CD4-positive, alpha-beta T cell treated with Interleukin-17A for 4 hours (primary cell): Measurements from ENCODE around the gene POLDIP2.

Source experiments
- DNase-seq: peaks from one replicate; pipeline ENCODE4 v3.0.0-alpha.2; 2020; ENCODE audit warnings: mixed read lengths

POLDIP2 gene, protein sequence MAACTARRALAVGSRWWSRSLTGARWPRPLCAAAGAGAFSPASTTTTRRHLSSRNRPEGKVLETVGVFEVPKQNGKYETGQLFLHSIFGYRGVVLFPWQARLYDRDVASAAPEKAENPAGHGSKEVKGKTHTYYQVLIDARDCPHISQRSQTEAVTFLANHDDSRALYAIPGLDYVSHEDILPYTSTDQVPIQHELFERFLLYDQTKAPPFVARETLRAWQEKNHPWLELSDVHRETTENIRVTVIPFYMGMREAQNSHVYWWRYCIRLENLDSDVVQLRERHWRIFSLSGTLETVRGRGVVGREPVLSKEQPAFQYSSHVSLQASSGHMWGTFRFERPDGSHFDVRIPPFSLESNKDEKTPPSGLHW

DNA sequence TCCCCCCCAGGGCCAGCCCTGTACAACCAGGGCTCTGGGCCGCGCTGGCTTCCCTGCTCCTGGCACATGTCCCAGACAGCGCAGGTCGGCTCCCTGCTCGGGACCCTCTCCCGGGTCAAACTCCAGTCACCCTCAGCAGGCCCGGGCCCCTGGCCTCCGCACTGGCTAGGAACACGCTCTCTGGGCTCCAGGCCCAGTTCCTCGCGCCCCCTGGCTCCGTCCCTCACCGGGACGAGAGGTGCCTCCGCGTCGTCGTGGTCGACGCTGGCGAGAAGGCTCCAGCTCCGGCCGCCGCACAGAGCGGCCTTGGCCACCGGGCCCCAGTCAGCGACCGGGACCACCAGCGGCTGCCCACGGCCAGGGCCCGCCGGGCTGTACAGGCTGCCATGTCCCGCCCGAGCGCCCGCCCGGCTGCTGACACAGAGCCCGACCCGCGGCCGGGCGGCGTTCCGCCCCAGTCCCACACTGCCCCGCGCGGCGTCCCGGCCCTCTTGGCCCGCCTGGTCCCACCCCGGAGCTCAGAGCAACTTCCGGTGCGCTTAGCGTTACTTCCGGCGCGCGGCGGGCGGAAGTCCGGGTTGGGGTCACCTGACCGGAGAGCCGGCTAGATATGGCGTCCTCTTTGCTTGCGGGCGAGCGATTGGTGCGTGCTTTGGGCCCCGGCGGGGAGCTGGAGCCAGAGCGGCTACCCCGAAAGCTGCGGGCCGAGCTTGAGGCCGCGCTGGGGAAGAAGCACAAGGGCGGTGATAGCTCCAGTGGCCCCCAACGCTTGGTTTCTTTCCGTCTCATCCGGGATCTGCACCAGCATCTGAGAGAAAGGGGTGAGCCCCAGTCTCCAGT lies at the start of gene POLDIP2:
TSS of gene POLDIP2 (minus strand) at position 467 of the 840 bp plus-strand sequence. CDS start at position 388, 79 bp downstream.
- peak; percentile 96 for DNase-seq

DNA sequence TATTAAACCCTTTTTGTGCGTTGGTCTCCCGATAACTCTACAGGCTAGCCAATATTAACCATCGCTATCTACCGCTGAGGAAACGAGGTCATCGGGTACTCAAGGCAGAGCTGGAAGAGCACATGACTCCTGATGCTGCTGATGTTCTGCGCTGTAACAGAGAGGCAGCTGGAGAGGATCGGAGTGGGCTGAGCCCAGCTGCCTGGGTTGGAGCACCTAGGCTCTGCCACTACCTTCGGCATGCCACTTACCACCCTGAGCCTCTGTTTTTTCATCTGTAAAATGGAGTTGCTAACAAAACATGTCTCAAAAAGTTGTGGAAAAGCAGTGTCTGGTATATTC lies 49.1 kb upstream of the POLDIP2 start:
- no peak for DNase-seq

DNA sequence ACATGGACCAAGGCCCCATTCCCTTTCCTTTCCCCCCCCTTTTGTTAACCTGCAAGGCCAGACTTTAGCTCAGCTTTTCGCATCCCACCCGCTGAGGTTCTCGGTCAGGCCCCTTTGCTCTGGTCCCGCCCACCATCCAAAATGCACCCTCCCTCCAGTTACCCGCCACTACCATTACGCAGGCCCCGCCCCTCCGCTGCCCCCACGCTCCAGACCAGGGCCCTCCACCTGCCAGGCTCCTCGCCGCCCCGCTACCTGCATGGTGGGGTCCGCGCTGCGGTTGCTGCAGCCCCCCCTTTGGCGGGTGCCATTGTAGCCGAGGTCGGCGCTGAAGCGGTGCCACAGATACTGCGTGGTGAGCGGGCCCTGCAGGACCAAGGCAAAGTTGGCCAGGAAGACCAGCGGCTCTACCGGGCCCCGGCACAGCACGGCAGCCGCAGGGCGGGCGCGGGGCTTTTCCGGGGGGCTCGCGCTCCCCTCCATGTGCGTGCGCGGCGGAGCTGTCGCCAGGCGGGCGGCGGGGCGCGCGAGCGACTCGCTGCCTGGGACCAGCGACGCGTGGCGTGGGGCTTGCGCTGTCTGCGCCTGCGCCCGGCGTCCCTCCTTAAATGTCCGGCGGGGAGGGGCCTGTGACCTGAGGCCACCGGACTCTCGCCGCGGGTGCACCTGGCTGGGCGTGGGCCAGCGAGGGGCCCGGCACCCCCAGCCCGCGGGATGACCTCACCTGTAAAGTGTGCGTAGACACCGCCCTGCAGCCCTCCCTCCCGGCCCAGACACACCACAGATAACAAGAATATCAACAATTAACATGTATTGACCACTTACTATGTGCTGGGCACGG lies 48.5 kb upstream of the POLDIP2 start, which contains the start of gene SLC46A1:
TSS of gene SLC46A1 (minus strand) at position 581 of the 841 bp plus-strand sequence. CDS start at position 483, 98 bp downstream.
- peak; percentile 59 for DNase-seq

DNA sequence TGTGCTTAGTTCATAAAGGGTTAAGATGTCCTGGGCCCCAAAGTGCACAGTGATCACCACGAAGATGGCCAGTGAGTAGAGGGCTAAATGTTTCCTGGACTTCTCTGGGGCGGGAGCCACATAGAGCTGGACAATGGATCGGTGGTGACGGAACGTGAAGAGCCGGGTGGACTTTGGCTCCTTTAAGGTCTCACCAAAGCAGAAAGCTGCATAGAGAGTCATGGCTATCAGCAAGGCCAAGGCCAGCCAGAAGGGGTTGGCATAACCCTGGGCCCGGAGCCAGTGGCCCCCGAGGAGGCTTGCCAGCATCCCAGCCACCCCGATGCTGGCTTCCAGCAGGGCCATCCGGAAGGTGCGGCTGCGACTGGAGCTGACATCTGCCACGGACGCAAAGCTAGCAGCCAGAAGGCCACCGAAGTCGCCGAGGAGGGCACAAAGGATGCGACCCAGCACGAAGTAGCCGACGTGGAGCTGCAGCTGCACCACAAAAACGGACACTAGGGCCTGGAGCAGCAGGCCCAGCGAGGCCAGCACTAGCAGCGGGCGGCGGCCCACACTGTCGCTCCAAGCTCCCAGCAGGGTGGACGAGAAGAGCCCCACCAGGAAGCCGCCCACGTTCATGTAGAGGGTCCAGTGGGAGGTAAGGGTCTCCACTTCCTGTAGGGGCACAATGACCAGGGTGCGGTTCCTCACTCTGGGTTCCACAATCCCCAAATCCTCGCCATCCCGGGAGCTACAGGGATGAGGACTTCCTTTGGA lies 47.7 kb upstream of the POLDIP2 start:
- DNase-seq: no peak

DNA sequence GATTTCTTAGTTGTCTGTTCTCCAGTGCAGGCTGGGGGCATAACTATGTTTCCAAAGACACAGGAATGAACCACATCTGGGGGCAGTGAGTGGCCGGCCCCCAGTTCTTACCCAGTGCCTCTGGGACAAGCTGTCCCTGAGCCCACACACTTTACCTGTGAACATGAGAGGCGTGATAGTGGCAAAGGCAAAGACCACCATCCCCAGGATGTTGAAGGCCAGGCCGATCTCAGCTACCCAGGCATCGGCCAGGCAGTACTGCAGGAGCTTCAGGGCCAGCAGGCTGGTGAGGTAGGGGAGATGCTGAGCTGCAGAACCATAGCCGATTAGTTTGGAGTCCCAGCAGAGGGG lies 47.1 kb upstream of the POLDIP2 start:
- DNase-seq: no peak

DNA sequence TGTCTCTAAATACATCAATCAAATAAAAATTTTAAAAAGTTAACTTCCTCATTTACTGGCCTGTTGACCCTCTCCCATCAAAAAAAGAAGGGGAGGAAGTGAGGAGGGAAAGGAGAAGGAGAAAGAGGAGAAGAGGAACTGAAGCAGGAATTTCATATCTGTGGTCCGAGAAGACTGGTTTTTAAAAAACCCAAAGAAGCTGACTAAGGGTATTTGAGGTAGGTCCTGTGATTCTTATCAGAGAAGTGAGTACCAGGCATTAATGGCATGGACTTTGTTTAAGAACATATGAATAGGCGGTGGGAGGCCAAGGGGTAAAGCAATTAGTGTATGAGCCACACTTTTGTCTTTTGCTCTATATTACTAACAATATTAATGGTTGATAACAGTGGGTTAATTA lies 46.7 kb upstream of the POLDIP2 start:
- no peak for DNase-seq

DNA sequence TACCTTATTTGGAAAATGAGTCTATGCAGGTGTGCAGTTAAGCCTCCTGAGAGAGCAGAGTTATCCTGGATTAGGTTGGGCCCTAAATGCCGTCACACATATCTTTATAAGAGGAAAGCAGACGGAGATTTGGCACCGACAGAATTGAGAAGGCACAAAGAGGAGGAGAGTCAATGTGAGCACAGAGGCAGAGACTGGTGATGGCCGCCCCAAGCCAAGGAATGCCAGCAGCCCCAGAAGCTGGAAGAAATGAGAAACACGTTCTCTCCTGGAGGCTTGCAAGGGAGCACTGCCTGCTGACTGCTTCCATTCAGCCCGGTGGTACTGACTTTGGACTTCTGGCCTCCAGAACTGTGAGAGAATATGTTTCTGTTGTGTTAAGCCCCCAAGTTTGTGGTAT lies 45.5 kb upstream of the POLDIP2 start:
- no peak for DNase-seq

DNA sequence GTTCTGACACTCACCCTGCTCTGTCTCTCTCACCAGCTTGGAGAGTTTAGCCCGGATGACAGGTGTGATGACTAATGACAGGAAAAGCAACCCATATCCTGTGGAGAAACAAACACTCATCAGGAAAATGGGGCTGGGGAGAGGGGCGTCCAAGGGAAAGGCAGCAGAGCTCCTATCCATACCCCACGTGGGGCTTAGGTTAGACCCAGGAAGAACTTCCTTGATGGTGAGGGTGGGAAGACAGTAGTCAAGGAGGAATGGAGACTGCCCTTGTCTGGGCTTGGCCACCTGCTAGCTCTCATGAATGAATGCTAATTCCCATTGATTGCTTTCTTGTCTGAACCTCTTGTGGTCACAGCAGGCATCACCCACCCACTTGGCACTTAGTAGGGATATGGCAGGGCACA lies 44.9 kb upstream of the POLDIP2 start:
- DNase-seq: no peak

DNA sequence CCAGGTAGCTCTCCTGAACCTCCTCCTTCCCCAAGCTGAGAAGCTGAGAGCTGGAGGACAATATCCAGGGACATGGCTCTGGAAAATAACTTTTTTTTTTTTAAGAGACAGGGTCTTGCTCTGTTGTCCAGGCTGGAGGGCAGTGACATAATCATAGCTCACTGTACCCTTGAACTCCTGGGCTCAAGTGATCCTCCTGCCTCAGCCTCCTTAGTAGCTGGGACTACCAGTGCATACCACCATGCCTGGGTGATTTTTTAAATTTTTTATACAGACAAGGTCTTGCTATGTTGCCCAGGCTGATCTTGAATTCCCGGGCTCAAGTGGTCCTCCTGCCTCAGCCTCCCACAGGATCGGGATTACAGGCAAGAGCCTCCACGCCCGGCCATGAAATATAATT lies 42.5 kb upstream of the POLDIP2 start:
- DNase-seq: no peak

DNA sequence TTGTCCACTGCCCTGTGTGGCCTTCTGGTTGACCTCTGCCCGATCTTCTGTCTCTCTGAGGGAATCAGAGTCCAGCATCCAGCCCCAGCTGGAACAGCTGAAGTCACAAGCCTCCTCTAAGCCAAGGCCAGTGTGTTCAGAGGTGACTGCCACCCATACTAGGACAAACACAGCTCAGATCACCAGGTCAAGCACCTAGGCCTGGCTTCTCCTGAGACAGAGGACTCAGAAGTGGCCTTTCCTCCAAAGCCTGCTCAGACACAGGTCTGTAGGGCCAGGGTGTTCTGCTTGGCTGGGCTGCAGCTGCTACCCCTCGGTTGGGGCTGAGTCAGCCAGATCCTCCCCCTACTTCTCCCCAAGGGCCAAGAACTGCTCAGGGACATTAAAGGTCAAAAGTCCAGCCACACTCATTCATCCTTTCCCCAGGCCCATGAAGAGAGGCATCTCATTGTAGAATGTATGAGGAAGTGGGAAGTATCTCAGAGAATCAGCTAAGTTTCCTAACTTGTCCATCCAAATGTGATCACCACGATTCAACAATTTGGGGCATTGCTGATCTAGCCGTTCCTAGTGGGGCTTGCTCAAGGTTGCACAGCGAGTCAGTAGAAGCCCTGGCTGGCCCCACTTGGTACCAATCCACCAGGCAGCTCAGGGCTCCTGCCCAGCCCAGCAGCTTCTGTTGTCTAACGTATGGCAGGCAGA lies 41.1 kb upstream of the POLDIP2 start:
- no peak for DNase-seq

DNA sequence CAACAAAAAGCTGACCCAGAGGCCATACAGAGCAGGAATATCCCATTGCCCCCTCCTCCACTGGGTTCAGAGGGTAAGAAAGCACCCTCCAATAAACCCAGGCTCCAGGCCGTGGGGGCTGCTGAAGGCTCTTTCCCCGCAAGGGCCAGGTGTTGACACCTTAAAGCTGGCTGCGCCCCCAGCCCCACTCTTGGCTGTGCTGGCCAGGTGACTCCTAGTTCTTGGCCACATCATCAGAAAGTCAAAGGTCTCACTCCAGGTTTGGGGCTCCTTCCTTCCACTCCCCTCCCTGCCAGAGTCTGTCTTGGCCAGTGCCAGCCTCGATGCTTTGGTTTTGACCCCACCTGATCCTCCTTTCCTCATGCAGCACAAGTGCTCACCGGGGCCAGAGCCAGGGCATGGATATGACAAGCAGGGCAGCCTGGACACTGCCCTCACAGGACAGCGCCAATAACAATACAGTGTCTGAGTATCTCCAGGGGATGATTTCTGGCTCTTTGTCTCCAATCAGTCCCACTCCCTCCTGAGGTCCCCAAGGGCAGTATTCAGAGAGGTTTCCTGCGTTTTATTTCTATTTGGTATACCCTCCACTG lies 40.5 kb upstream of the POLDIP2 start:
- no peak for DNase-seq

DNA sequence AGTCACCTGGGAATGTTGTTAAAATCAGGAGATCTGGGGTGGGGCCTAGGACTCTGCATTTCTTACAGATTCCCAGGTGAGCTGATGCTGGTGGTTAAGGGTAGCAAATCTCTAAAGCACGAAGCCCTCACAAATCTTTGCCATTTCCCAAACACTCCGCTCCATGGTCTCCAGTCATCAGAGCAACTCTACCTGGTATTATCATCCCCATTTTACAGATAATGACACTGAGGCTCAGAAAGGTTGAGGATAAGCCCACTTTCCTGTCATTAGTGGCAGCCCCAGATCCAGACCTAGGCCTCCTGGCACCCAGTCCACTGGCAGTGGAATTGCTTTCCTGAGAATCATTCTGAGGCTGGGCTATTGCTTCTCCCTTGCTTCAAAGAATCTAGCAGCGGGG lies 39.9 kb upstream of the POLDIP2 start:
- DNase-seq: no peak

DNA sequence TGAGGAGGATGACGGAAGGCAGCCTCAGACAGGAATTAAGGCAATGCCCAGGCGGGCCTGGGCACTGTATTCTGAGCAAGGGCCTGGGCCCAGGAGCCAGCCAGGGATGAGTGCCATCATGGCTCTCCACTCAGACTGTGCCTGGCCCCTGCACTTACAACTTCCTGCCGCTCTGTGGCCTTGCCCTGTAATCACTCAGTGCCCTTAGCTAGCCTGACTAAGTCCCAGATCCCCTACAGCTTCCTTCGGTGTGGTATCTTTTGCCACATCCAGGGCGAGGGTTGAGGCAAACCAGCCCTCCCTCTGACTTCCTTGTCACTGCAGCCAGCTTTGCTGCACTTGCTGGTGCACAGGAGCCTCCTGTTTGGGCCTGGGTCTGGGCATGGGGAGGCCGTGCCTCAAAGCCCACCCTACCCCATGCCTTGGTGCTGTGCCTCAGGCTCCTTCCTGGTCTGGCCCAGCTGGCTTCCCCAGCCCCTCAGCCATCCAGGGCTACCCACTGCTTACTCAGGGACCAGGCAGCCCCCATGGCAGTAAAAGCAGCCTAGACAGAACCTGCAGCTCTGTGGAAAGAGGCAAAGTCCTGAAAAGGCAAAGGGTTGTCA lies 39.4 kb upstream of the POLDIP2 start:
- DNase-seq: no peak

DNA sequence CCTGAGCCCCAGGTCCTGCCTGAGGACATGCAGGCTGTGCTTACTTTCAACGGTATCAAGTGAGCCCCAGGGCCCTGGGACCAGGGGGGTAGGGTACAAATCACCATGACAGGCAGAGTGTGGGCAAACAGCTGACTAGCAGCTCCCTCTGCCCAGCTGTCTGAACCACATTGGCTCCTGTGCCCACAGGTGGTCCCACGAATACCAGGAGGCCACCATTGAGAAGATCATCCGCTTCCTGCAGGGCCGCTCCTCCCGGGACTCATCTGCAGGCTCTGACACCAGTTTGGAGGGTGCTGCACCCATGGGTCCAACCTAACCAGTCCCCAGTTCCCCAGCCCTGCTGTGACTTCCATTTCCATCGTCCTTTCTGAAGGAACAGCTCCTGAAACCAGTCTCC lies 38.6 kb upstream of the POLDIP2 start:
- DNase-seq: no peak

DNA sequence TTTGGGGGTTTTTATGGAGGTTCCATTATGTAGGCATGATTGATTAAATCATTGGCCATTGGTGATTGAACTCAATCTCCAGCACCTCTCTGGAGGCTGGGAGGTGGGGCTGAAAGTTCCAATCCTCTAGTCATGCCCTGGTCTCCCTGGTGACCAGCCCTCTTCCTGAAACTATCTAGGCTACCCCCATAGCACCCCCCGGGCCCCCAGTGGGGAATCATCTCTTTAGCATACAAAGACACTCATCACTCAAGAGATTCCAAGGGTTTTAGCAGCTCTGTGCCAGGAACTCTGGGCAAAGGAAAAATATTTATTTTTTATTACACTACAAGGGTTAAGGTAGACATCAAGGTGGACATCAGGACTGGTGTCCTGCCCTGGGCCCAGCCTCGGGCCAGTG lies 38.1 kb upstream of the POLDIP2 start:
- DNase-seq: no peak

DNA sequence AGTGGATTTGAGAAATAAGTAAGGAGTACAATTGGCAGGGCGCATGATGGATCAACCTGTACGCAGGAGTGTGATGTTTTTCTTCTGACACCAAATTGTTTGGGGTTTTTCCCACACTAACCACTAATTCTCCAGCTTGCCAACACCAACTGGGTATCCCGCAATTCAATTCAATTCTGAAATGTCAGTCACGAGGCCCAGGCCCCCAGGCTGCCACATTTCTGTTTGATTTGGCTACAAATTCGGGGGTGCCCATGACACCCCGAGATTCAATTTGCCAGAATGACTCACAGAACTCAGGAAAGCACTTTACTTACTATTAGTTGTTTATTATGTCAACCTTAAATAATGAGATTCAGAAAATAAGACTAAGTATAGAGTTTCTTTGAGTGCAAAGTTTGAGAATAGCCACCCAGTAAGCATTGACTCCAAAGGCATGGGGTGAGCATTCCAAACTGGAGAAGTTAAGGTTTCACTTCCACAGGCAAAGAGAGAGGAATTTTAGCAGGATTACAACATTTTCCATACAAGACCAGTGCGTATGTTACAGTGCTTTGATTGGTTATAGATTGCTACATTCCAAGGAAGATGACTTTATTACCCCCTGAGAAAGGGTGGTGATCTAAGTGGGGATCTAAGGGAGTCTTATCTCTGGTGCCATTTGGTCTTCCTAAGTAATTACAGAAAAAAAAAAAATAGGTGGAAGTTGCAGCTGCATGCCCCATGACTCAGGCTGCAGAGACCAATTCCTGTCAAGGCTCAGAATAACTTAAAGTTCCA lies 37.2 kb upstream of the POLDIP2 start:
- DNase-seq: no peak

DNA sequence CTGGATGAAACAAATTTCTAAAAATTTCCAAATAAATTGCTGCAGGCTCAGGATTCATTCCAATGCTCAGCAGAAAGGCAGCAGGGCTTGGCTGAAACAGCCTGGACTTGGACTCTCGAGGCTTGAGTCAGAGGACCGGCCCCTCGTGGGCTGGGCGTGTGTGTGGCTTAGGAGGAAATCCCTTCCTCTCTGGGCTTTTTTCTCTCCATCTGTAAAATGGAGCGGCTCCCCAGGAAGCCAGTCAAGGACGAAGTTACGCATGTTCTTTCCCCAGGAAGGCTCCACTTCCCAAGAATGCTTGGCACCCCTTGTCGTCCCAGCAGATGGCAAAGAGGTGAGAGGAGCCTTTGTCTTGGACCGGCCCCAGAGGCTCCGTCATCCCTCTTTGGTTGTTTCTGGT lies 35.2 kb upstream of the POLDIP2 start:
- no peak for DNase-seq

DNA sequence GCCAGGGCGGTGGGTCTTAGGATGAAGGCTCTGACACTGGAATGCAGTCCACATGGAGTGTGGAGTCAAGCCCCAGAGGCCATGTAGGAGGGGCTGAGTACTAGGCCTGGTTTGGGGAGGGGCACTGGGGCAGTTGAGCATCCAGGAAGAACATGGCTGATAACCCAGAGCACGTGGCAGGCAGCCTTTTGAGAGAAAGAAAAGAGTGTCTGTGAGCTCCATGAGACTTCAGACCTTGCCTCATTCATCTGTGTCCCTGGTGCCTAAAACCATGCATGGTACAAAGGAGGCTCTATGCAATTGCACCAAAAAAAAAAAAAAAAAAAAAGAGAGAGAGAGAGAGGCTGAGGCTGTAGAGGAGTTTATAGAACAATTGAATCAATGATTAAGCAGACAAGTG lies 34.1 kb upstream of the POLDIP2 start:
- no peak for DNase-seq

DNA sequence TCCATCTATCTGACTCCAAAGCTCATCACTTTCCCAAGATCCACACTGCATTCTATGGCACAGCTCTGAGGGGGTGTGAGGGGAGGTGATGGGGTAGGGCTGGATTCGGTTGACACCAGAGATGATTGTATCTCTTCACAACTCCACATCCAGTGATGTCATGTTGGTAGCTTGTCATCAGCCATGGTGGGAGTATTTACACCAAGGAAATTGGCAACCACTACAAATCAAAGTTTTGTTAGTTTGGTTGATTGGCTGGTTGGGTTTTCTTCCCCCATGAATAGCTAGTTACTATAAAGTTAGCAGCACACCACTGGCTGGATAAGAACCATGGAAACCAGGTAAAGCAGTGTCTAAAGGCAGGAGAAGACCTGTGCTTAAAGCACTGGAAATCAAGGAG lies 33.7 kb upstream of the POLDIP2 start:
- DNase-seq: no peak

DNA sequence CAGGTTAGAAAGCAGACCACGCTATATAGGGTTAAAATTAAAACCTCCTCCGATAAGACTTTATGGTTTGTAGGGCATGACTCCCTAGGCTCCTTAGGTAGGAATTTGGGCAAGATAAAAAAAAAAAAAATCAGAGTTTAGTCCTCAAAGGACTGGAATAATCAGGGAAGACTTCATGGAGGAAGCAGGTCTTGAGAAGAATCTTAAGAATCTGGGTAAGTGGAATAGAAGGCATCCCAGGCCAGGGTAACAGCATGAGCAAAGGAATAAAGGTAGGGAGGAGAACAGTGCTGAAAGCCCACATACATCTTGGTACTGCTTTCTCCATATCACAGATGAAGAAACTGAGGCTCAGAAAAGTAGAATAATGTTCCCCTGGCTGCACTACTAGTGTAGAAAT lies 33.2 kb upstream of the POLDIP2 start:
- DNase-seq: no peak
